ENCODE measurements around the gene NDUFS2.

NDUFS2 gene

DNA sequence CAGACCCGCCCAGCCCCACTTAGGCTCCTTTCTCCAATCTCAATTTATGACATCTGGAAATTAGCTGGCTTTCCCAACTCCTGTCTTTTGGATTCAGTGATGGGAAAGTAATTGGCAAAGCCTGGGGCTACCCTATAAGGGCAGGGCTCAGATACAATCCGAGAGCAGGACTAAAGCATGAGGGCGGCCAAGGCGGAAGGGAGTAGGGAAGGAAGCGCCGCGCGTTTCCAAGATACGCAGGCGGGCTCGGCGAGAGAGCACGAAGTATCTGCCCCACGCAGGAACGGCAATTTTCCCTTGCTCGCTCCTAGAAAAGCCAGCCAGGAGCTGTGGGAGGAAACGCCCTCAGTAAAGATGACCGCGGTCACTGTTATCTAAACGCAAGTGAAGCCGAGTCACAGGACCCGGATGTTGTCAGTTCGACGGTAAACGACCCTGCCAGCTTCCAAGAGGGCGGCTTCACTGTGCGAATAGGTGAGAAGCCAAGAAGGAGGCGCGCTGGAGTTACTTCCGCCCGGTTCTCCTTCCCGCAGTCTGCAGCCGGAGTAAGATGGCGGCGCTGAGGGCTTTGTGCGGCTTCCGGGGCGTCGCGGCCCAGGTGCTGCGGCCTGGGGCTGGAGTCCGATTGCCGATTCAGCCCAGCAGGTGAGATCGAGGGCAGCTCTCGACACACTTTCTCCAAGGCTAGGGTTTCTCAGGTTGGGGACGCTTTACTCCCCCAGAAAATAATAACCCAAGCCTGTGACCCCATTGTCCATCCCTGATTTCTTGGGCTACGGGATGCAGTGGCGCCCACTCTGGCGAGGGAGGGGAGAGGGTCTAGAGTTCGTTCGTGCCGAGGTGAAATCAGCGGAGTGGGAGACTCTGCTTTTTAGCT, at the start of gene NDUFS2:
TSS of gene NDUFS2 (plus strand) at position 532 of the 877 bp plus-strand sequence. CDS start at position 551, 19 bp downstream.
- Histone ChIP-seq H3K27ac (peak within 1 kb of the TSS; percentile 97 to 98), H3K4me3 (peak within 1 kb of the TSS; percentile 94)
- TF ChIP-seq, protein P1, sequence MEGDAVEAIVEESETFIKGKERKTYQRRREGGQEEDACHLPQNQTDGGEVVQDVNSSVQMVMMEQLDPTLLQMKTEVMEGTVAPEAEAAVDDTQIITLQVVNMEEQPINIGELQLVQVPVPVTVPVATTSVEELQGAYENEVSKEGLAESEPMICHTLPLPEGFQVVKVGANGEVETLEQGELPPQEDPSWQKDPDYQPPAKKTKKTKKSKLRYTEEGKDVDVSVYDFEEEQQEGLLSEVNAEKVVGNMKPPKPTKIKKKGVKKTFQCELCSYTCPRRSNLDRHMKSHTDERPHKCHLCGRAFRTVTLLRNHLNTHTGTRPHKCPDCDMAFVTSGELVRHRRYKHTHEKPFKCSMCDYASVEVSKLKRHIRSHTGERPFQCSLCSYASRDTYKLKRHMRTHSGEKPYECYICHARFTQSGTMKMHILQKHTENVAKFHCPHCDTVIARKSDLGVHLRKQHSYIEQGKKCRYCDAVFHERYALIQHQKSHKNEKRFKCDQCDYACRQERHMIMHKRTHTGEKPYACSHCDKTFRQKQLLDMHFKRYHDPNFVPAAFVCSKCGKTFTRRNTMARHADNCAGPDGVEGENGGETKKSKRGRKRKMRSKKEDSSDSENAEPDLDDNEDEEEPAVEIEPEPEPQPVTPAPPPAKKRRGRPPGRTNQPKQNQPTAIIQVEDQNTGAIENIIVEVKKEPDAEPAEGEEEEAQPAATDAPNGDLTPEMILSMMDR (IDR thresholded peaks at IDR 0.05) = no peak
- peak; percentile 99 for DNase-seq (ENCODE audit: low spot score)

DNA sequence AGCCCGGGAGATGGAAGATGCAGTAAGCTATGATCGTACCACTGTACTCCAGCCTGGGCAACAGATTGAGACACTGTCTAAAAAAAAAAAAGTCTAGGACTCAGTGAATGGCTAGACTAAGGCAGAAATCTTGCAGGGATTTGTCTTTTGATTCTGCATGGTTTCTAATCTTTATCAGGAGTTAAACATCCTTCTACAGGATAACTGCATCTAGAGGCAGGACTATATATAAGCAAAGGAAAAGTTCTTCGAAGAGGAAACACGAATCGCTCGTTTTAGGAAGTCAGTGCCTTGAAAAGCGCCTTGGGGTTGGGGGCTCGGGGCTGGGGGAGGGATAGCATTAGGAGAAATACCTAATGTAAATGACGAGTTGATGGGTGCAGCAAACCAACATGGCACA, 49.0 kb upstream of the NDUFS2 start:
- DNase-seq (ENCODE audit: low spot score) = no peak
- peak overlapping the region; percentile 89 to 92 for H3K27ac ChIP-seq
- peak overlapping the region; percentile 85 for H3K4me3 ChIP-seq
- TF ChIP-seq, protein P1 (IDR thresholded peaks at IDR 0.05) = no peak

DNA sequence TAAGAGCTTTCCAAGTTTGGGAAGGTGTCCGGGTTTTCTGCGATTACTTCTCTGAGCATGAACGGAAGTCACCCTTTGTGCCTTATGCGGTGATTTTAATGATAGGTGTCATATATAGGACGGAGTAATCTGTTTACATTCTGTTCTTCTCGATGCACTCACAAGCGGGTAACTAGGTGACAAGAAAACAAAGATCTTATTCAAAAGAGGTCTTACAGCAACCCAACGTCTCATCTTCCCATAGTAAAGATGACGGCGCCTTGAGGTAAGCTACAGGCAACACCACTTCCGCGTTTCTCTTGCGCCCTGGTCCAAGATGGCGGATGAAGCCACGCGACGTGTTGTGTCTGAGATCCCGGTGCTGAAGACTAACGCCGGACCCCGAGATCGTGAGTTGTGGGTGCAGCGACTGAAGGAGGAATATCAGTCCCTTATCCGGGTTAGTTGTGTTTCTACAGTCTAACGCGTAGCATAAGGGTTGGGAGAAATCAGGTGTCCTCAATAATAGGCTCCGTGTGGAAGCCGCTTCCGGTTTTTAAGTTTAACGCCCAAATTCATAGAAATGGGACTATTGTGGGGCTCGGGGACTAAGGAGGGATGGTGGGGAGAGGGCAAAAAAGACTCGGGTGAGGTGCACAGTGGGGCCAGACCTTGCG, 48.4 kb upstream of the NDUFS2 start, which contains the start of gene UFC1:
TSS of gene UFC1 (plus strand) at position 297 of the 656 bp plus-strand sequence. CDS start at position 317, 20 bp downstream.
- TF ChIP-seq, protein P1 (IDR thresholded peaks at IDR 0.05) = no peak
- peak within 1 kb of the TSS; percentile 89 to 92 for H3K27ac ChIP-seq
- DNase-seq (ENCODE audit: low spot score) = no peak
- peak within 1 kb of the TSS; percentile 85 for H3K4me3 ChIP-seq

- H3K4me3 ChIP-seq = no peak overlapping the region
- DNase-seq (ENCODE audit: low spot score) = no peak
- no peak overlapping the region for H3K27ac ChIP-seq
- TF ChIP-seq, protein P1 (IDR thresholded peaks at IDR 0.05) = no peak
Measured at GRCh38 chr1:161157867-161158266, 44.3 kb upstream of the NDUFS2 start.

DNA sequence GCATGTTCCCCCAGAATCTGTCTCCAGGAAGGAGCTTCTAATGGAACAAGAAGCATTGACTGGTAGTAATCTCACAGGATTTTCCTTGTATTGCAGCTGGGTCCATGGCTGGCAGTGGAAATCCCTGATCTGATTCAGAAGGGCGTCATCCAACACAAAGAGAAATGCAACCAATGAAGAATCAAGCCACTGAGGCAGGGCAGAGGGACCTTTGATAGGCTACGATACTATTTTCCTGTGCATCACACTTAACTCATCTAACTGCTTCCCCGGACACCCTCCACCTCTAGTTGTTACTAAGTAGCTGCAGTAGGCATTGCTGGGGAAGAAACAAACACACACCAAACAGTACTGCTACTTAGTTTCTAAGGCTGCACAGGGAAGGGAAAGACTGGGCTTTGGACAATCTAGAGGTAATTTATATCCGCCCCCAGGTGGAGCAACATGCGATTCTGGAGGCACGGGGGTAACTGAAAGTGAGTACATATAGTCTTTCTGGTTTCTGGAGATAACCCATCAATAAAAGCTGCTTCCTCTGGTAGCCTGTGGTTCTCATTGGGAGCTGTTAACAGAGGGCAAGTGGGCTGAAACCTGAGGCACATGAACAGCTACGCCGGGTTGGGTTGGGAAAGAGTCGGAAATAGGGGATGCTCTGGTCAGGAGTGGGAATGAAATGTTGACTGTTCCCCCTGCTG, 43.7 kb upstream of the NDUFS2 start:
- TF ChIP-seq, protein P1 (IDR thresholded peaks at IDR 0.05) = no peak
- peak overlapping the region; percentile 80 to 88 for H3K27ac ChIP-seq
- no peak for DNase-seq (ENCODE audit: low spot score)
- peak overlapping the region; percentile 93 for H3K4me3 ChIP-seq

DNA sequence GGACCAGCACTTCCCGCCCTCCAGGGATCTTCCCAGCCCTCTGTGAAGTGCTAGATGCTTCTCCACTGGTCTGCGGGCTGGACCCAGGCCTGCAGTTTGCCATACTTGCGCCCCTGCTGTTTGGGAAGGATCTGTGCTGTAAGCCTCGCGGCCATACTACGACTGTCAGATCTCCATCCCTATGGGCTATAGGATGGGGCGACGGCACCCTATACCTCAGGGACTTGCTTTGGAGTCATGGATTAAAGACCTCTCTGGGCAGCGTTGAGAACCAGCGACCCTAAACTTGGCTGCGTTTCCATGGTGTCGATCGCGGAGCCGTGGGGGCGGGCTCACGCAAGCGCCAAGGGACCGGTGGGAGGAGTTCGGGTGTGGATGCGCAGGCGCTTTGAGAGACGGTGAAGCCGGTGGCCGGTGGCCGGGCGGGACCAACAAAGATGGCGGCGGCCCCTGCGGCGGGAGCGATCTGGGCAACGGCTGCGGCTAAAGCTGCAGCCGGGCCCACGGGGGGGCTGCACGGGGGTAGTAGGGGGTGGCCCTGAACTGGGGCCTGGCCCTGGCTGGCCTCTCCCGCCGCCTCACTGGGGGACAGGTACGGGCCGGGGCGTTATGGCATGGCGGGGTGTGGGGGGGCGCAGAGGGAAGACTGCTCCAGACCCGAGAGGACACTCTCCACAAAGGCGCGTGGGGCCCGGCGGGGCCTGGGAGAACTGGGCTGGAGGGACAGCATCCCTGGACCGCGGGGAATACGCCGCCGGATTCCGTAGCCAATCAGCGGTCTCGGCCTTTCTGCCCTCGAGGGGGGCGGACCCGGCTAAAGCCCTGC, 42.9 kb upstream of the NDUFS2 start, which contains the start of gene USP21:
TSS of gene USP21 (plus strand) at position 414 of the 826 bp plus-strand sequence. CDS start 1,141 bp downstream, outside the sequence.
- H3K4me3 ChIP-seq = peak within 1 kb of the TSS; percentile 93
- H3K27ac ChIP-seq = peak within 1 kb of the TSS; percentile 80 to 88
- DNase-seq (ENCODE audit: low spot score) = peak; percentile 94
- TF ChIP-seq, protein P1 (IDR thresholded peaks at IDR 0.05) = no peak
